ENCODE data around the gene C10orf95.
"Not testable (repeated sequence)": the region's sequence is repeated elsewhere in the genome, so short reads cannot be mapped to it uniquely, and the experiment has no call there.

DNA sequence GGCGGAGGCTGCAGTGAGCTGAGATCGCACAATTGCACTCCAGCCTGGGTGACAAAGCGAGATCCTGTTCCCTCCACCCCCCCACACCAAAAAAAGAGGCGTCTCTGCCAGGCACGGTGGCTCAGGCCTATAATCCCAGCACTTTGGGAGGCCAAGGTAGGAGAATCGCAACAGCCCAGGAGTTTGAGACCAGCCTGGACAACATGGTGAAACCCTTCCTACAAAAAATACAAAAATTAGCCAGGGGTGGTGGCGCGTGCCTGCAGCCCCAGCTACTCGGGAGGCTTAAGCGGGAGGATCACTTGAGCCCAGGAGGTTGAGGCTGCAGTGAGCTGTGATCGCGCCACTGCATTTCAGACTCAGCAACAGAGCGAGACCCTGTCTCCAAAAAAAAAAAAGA lies 49.3 kb upstream of the C10orf95 start:
- TF ChIP-seq, protein P1, sequence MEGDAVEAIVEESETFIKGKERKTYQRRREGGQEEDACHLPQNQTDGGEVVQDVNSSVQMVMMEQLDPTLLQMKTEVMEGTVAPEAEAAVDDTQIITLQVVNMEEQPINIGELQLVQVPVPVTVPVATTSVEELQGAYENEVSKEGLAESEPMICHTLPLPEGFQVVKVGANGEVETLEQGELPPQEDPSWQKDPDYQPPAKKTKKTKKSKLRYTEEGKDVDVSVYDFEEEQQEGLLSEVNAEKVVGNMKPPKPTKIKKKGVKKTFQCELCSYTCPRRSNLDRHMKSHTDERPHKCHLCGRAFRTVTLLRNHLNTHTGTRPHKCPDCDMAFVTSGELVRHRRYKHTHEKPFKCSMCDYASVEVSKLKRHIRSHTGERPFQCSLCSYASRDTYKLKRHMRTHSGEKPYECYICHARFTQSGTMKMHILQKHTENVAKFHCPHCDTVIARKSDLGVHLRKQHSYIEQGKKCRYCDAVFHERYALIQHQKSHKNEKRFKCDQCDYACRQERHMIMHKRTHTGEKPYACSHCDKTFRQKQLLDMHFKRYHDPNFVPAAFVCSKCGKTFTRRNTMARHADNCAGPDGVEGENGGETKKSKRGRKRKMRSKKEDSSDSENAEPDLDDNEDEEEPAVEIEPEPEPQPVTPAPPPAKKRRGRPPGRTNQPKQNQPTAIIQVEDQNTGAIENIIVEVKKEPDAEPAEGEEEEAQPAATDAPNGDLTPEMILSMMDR (conservative IDR thresholded peaks at IDR 0.05; ENCODE audit: low read length) = not testable (repeated sequence)
- not testable (repeated sequence) for TF ChIP-seq EZH2phosphoT487 (IDR thresholded peaks at IDR 0.05; ENCODE audit: borderline replicate concordance)
